Measurements from ENCODE around the gene PODN.

DNA sequence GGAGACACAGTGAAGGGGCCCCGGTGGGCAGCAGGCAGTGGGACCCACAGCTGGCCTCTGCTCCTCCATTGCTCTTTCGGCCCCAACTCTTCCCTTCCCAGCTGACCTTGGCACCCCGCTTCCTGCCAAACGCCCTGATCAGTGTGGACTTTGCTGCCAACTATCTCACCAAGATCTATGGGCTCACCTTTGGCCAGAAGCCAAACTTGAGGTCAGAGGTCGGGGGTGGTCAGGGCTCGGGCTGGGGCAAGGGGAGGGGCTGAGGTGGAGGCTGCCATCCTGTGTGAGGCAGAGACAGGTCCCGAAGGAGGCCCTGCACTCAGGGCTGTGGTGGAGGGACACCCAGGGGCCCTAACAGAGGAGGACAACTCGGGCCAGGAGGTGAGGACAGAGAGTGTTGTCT, 13.7 kb downstream of the PODN start:
- TF ChIP-seq RAD21 (IDR thresholded peaks at IDR 0.05; ENCODE audit: low read length) (no peak), POLR2A (IDR thresholded peaks at IDR 0.05; ENCODE audit: low read depth, low read length) (no peak), CEBPB (IDR thresholded peaks at IDR 0.05; ENCODE audit: low read depth, low read length) (no peak), FOS (IDR thresholded peaks at IDR 0.05; ENCODE audit: low read depth, low read length) (no peak)
- TF ChIP-seq, protein P1, sequence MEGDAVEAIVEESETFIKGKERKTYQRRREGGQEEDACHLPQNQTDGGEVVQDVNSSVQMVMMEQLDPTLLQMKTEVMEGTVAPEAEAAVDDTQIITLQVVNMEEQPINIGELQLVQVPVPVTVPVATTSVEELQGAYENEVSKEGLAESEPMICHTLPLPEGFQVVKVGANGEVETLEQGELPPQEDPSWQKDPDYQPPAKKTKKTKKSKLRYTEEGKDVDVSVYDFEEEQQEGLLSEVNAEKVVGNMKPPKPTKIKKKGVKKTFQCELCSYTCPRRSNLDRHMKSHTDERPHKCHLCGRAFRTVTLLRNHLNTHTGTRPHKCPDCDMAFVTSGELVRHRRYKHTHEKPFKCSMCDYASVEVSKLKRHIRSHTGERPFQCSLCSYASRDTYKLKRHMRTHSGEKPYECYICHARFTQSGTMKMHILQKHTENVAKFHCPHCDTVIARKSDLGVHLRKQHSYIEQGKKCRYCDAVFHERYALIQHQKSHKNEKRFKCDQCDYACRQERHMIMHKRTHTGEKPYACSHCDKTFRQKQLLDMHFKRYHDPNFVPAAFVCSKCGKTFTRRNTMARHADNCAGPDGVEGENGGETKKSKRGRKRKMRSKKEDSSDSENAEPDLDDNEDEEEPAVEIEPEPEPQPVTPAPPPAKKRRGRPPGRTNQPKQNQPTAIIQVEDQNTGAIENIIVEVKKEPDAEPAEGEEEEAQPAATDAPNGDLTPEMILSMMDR (conservative IDR thresholded peaks at IDR 0.05; ENCODE audit: low read depth, low read length) = no peak
- TF ChIP-seq, protein P2, sequence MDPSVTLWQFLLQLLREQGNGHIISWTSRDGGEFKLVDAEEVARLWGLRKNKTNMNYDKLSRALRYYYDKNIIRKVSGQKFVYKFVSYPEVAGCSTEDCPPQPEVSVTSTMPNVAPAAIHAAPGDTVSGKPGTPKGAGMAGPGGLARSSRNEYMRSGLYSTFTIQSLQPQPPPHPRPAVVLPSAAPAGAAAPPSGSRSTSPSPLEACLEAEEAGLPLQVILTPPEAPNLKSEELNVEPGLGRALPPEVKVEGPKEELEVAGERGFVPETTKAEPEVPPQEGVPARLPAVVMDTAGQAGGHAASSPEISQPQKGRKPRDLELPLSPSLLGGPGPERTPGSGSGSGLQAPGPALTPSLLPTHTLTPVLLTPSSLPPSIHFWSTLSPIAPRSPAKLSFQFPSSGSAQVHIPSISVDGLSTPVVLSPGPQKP (IDR thresholded peaks at IDR 0.05; ENCODE audit: borderline replicate concordance, low read depth, low read length) = no peak
